OCI-LY7 (cell line): ENCODE results near the gene EXOSC7. TPM values are rescaled to one million over a fixed set of nuclear protein-coding genes. Genes with fewer than 3 reads are reported as not detected.

Experiments
- BruUV-seq: library from RNA; stranded (reverse); fragments of 400-500 nt; replicated peaks from 2 replicates; lab custom pipeline; 2021; lab: Mats Ljungman, UMichigan
- CTCF ChIA-PET: fragments of 300-600 bp; sonication (Branson Sonifier 250); formaldehyde crosslinking; loops from one replicate; lab custom pipeline; 2022; ENCODE audit warnings: antibody characterized with exemption; ENCODE audit not compliant: unreplicated experiment; lab: Charles Lee
- POLR2A ChIA-PET: fragments of 300-600 bp; sonication (Branson Sonifier 250); formaldehyde crosslinking; loops from one replicate; lab custom pipeline; 2022; ENCODE audit warnings: antibody characterized with exemption; lab: Charles Lee
- DNase-seq: peaks from one replicate; pipeline ENCODE4 v3.0.0-alpha.2; 2015; ENCODE audit warnings: low spot score
- H2AFZ ChIP-seq: fragments of 200-600 bp; sonication (generic), shearing (Covaris generic); 2 replicates; pipeline ENCODE4 v1.6.1; 2014; ENCODE audit warnings: mild to moderate bottlenecking, antibody characterized with exemption, low read length, moderate library complexity
- H3K27ac ChIP-seq: fragments of 200-600 bp; sonication (generic); 2 replicates; pipeline ENCODE4 v1.5.1; 2014; ENCODE audit warnings: mixed run types, low read depth, mild to moderate bottlenecking, moderate library complexity, low read length, inconsistent platforms; ENCODE audit not compliant: poor library complexity, severe bottlenecking
- H3K36me3 ChIP-seq: fragments of 200-600 bp; sonication (generic); 2 replicates; pipeline ENCODE4 v1.6.1; 2014; ENCODE audit warnings: mild to moderate bottlenecking, antibody characterized with exemption, low read length, moderate library complexity, mixed read lengths; ENCODE audit not compliant: insufficient read depth
- H3K4me1 ChIP-seq: fragments of 200-600 bp; sonication (generic); 2 replicates; pipeline ENCODE4 v1.5.1; 2014; ENCODE audit warnings: mild to moderate bottlenecking, low read length; ENCODE audit not compliant: insufficient read depth, poor library complexity, severe bottlenecking
- H3K4me2 ChIP-seq: fragments of 200-600 bp; sonication (generic); 2 replicates; pipeline ENCODE4 v1.6.1; 2014; ENCODE audit warnings: mild to moderate bottlenecking, low read length
- H3K4me3 ChIP-seq: fragments of 200-600 bp; sonication (generic); 2 replicates; pipeline ENCODE4 v1.5.1; 2014; ENCODE audit warnings: mild to moderate bottlenecking, low read depth, low read length; ENCODE audit not compliant: poor library complexity, severe bottlenecking
- H3K79me2 ChIP-seq: fragments of 200-600 bp; sonication (generic); 2 replicates; pipeline ENCODE4 v1.6.1; 2016; ENCODE audit warnings: low read depth, mild to moderate bottlenecking, low read length, moderate library complexity, mixed read lengths; ENCODE audit not compliant: insufficient read depth
- H3K9me2 ChIP-seq: fragments of 200-600 bp; sonication (generic); 2 replicates; pipeline ENCODE4 v1.6.1; 2016; ENCODE audit warnings: mild to moderate bottlenecking, low read length, mixed read lengths; ENCODE audit not compliant: insufficient read depth
- H3K9me3 ChIP-seq: fragments of 200-600 bp; sonication (generic); 2 replicates; pipeline ENCODE4 v1.6.1; 2014; ENCODE audit warnings: mild to moderate bottlenecking, mixed run types, low read length, mixed read lengths
- H4K20me1 ChIP-seq: fragments of 200-600 bp; sonication (generic); 2 replicates; pipeline ENCODE4 v1.6.1; 2014; ENCODE audit warnings: mild to moderate bottlenecking, antibody characterized with exemption, low read length, moderate library complexity, mixed read lengths; ENCODE audit not compliant: insufficient read depth
- EZH2phosphoT487 ChIP-seq: fragments of 200-600 bp; sonication (generic); IDR thresholded peaks from 2 replicates; pipeline ENCODE4 v1.6.1; 2018; ENCODE audit warnings: low read depth, borderline replicate concordance, mild to moderate bottlenecking, mixed run types, antibody characterized with exemption, low read length, moderate library complexity, mixed read lengths
- intact Hi-C: fragments of 100-400 bp; cut with micrococcal nuclease; formaldehyde crosslinking; loops from one replicate; pipeline ENCODE4 v1.10.0; 2022; ENCODE audit not compliant: unreplicated experiment
- total RNA-seq, 2 experiments: library from RNA; depleted of rRNA in 1 of 2; stranded (reverse); fragments of >200 nt in 1 of 2; shearing (Covaris generic) in 1 of 2; gene quantifications; 2 replicates each; pipeline ENCODE4 v1.2.3, GENCODE V29; 2014 to 2022
- TF ChIP-seq, protein P1 (sequence below): fragments of 200-600 bp; sonication (generic); conservative IDR thresholded peaks from 2 replicates; pipeline ENCODE4 v1.5.1; 2014; ENCODE audit warnings: mild to moderate bottlenecking, antibody characterized with exemption, low read length, moderate library complexity, mixed read lengths

The EXOSC7 gene
- total RNA-seq, 2 experiments from 2014 or later: 60.3 to 65.3 TPM

DNA sequence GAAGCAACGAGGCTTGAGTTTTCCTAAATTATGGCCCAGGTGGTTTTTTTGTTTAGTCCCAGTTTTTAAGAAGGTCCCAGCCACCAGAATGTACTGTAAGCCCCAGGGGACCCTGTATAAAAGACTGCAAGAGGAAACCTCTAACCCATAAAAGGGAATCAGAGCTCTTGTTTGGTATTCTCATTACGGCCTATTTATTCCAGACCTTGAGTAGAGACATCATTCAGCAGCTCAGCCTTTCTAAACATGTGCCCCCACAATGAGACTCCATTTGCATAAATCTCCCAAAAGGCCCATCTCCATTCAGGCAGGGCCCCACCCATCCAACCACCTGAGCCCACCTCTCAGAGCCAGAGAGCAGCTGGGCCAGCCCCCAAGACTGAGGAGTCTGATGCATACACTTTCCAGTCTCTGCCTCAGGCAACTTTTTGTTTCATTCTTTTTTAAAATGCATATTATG is 25.7 kb upstream of the EXOSC7 start:
- Histone ChIP-seq H3K79me2 (0 out of 2 replicates have a peak, but pooled peaks cover 9% of the 10 kb centered on the region), H3K36me3 (peaks cover 52% of the 10 kb centered on the region), H3K9me3 (no peaks in the 10 kb centered on the region), H4K20me1 (peaks cover 10% of the 10 kb centered on the region; the same call in 1 of the 2 replicates), H3K4me1 (peaks cover 31% of the 10 kb centered on the region), H3K4me3 (no peak overlapping the region), H3K9me2 (no peaks in the 10 kb centered on the region), H3K27ac (no peak overlapping the region), H3K4me2 (peak overlapping the region; percentile 11; the same call in 1 of the 2 replicates), H2AFZ (no peak overlapping the region)
- no peak for DNase-seq
- CTCF ChIA-PET: interaction anchor here (0.6 kb wide), 1 partner anchor 18 kb away, joined by 3 read pairs; no protein-coding TSS in a partner anchor
- POLR2A ChIA-PET: no interaction called here
- TF ChIP-seq, protein P1, sequence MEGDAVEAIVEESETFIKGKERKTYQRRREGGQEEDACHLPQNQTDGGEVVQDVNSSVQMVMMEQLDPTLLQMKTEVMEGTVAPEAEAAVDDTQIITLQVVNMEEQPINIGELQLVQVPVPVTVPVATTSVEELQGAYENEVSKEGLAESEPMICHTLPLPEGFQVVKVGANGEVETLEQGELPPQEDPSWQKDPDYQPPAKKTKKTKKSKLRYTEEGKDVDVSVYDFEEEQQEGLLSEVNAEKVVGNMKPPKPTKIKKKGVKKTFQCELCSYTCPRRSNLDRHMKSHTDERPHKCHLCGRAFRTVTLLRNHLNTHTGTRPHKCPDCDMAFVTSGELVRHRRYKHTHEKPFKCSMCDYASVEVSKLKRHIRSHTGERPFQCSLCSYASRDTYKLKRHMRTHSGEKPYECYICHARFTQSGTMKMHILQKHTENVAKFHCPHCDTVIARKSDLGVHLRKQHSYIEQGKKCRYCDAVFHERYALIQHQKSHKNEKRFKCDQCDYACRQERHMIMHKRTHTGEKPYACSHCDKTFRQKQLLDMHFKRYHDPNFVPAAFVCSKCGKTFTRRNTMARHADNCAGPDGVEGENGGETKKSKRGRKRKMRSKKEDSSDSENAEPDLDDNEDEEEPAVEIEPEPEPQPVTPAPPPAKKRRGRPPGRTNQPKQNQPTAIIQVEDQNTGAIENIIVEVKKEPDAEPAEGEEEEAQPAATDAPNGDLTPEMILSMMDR: no peak
- no peak for TF ChIP-seq EZH2phosphoT487
- intact Hi-C loops: no loop called here
- BruUV-seq: no TSS peak

DNA sequence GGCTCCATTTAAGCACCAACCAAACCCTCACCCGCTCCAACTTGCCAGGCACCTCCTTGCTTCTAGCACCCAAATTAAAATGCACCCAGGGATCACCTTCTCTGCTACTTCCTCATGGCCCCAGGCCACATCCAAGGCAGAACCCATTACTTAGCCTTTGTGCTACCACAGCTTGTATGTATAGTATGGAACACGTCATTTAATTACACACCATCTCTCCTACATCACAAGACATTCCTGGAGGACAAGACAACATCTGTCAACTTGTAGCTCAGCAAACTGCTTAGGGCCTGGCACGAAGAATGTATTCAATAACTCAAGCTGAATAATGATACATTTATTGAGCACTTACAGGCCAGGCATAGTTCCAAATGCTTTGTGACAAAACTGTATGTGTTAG is 23.4 kb upstream of the EXOSC7 start:
- H3K9me3 ChIP-seq: no peaks in the 10 kb centered on the region
- CTCF ChIA-PET: interaction anchor here (0.7 kb wide), 1 partner anchor 16 kb away, joined by 3 read pairs; no protein-coding TSS in a partner anchor

More for the DNA sequence above, 23.4 kb upstream of the EXOSC7 start:
- no peaks in the 10 kb centered on the region for H3K9me2 ChIP-seq
- TF ChIP-seq, protein P1: no peak
- TF ChIP-seq EZH2phosphoT487: no peak
- no peak for DNase-seq
- POLR2A ChIA-PET: interaction anchor here (1.8 kb wide), 1 partner anchor 11 kb away, joined by 5 read pairs; no protein-coding TSS in a partner anchor
- H3K27ac ChIP-seq: no peak overlapping the region
- intact Hi-C loops: no loop called here
- peaks cover 57% of the 10 kb centered on the region for H3K36me3 ChIP-seq
- H4K20me1 ChIP-seq: peaks cover 19% of the 10 kb centered on the region; the same call in 1 of the 2 replicates
- no peak overlapping the region for H3K4me2 ChIP-seq
- H3K4me1 ChIP-seq: peaks cover 50% of the 10 kb centered on the region
- H3K4me3 ChIP-seq: no peak overlapping the region
- H2AFZ ChIP-seq: no peak overlapping the region
- BruUV-seq: no TSS peak
- 0 out of 2 replicates have a peak, but pooled peaks cover 9% of the 10 kb centered on the region for H3K79me2 ChIP-seq
